ENCODE measurements around the gene CRYBG1. TPM values are rescaled to one million over a fixed set of nuclear protein-coding genes. Genes with fewer than 3 reads are reported as not detected.

Gene CRYBG1
- polyA plus RNA-seq, 6 donors from 2014 or later: 9.7 to 19.0 (median 13.5) TPM

GRCh38 chr6:106462923-106463557, 102.5 kb downstream of the CRYBG1 start:
- no peak overlapping the region for H3K27ac Mint-ChIP-seq
- H3K4me3 Mint-ChIP-seq: no peak overlapping the region
- peaks cover 3 to 22% (median 16%) of the 10 kb centered on the region in 3 donors for H3K27me3 Mint-ChIP-seq
- ATAC-seq (ENCODE audit: low read depth in 2 of 2) (no peak), DNase-seq (no peak)
- H3K9me3 Mint-ChIP-seq: no peaks in the 10 kb centered on the region
- H3K4me1 Mint-ChIP-seq: no peaks in the 10 kb centered on the region
- peaks cover 0 to 5% of the 10 kb centered on the region in 2 donors for H3K36me3 Mint-ChIP-seq

- ATAC-seq (ENCODE audit: low read depth in 2 of 2) (no peak), DNase-seq (no peak)
- H3K4me3 Mint-ChIP-seq: no peak overlapping the region
- no peaks in the 10 kb centered on the region for H3K4me1 Mint-ChIP-seq
- no peak overlapping the region for H3K27ac Mint-ChIP-seq
- peaks cover 0 to 5% of the 10 kb centered on the region in 2 donors for H3K36me3 Mint-ChIP-seq
- no peaks in the 10 kb centered on the region for H3K9me3 Mint-ChIP-seq
- H3K27me3 Mint-ChIP-seq: peaks cover 5 to 32% (median 15%) of the 10 kb centered on the region in 3 donors
Observed at GRCh38 chr6:106466211-106466610, 105.7 kb downstream of the CRYBG1 start.

- Mint-ChIP-seq H3K36me3 (peaks cover 0 to 5% of the 10 kb centered on the region in 2 donors), H3K27ac (no peak overlapping the region), H3K9me3 (no peaks in the 10 kb centered on the region), H3K4me3 (no peak overlapping the region), H3K27me3 (peaks cover 5 to 32% (median 15%) of the 10 kb centered on the region in 3 donors), H3K4me1 (no peaks in the 10 kb centered on the region)
- DNase-seq: no peak
- no peak for ATAC-seq (ENCODE audit: low read depth in 2 of 2)
Observed at GRCh38 chr6:106468935-106469334, 108.4 kb downstream of the CRYBG1 start.

- Mint-ChIP-seq H3K27ac (no peak overlapping the region), H3K36me3 (peaks cover 0 to 5% of the 10 kb centered on the region in 2 donors), H3K27me3 (peaks cover 5 to 32% (median 15%) of the 10 kb centered on the region in 3 donors), H3K9me3 (no peaks in the 10 kb centered on the region), H3K4me1 (no peaks in the 10 kb centered on the region), H3K4me3 (no peak overlapping the region)
- DNase-seq: no peak
- ATAC-seq (ENCODE audit: low read depth in 2 of 2): no peak
Observed at GRCh38 chr6:106469882-106470281, 109.4 kb downstream of the CRYBG1 start.

GRCh38 chr6:106470316-106470715, 109.8 kb downstream of the CRYBG1 start:
- no peak for ATAC-seq (ENCODE audit: low read depth in 2 of 2)
- Mint-ChIP-seq H3K9me3 (no peaks in the 10 kb centered on the region), H3K4me3 (no peak overlapping the region), H3K27ac (no peak overlapping the region), H3K36me3 (peaks cover 0 to 5% of the 10 kb centered on the region in 2 donors), H3K4me1 (no peaks in the 10 kb centered on the region), H3K27me3 (peaks cover 5 to 32% (median 15%) of the 10 kb centered on the region in 3 donors)
- no peak for DNase-seq

- no peaks in the 10 kb centered on the region for H3K4me1 Mint-ChIP-seq
- DNase-seq (no peak), ATAC-seq (ENCODE audit: low read depth in 2 of 2) (no peak)
- H3K4me3 Mint-ChIP-seq: no peak overlapping the region
- H3K27me3 Mint-ChIP-seq: peaks cover 5 to 31% (median 15%) of the 10 kb centered on the region in 3 donors
- H3K9me3 Mint-ChIP-seq: no peaks in the 10 kb centered on the region
- H3K36me3 Mint-ChIP-seq: peaks cover 0 to 5% of the 10 kb centered on the region in 2 donors
- H3K27ac Mint-ChIP-seq: no peak overlapping the region
Observed at GRCh38 chr6:106470811-106471210, 110.3 kb downstream of the CRYBG1 start.

- ATAC-seq (ENCODE audit: low read depth in 2 of 2): no peak
- Mint-ChIP-seq H3K4me3 (no peak overlapping the region), H3K27me3 (peaks cover 0 to 5% (median 4%) of the 10 kb centered on the region in 3 donors), H3K36me3 (no peaks in the 10 kb centered on the region), H3K27ac (no peak overlapping the region), H3K9me3 (no peaks in the 10 kb centered on the region), H3K4me1 (peaks cover 10 to 15% (median 13%) of the 10 kb centered on the region in 3 donors)
- no peak for DNase-seq
Observed at GRCh38 chr6:106473812-106474211, 113.3 kb downstream of the CRYBG1 start.

GRCh38 chr6:106474466-106474865, 113.9 kb downstream of the CRYBG1 start:
- DNase-seq (no peak), ATAC-seq (ENCODE audit: low read depth in 2 of 2) (no peak)
- H3K27ac Mint-ChIP-seq: no peak overlapping the region
- peaks cover 10 to 15% (median 13%) of the 10 kb centered on the region in 3 donors for H3K4me1 Mint-ChIP-seq
- no peaks in the 10 kb centered on the region for H3K36me3 Mint-ChIP-seq
- H3K9me3 Mint-ChIP-seq: no peaks in the 10 kb centered on the region
- H3K27me3 Mint-ChIP-seq: no peaks in the 10 kb centered on the region
- H3K4me3 Mint-ChIP-seq: no peak overlapping the region

GRCh38 chr6:106475284-106475683, 114.8 kb downstream of the CRYBG1 start:
- peaks cover 10 to 15% (median 13%) of the 10 kb centered on the region in 3 donors for H3K4me1 Mint-ChIP-seq
- no peak overlapping the region for H3K27ac Mint-ChIP-seq
- H3K27me3 Mint-ChIP-seq: no peaks in the 10 kb centered on the region
- no peaks in the 10 kb centered on the region for H3K36me3 Mint-ChIP-seq
- DNase-seq (no peak), ATAC-seq (ENCODE audit: low read depth in 2 of 2) (no peak)
- no peaks in the 10 kb centered on the region for H3K9me3 Mint-ChIP-seq
- H3K4me3 Mint-ChIP-seq: no peak overlapping the region

GRCh38 chr6:106476331-106477105, 116.0 kb downstream of the CRYBG1 start:
- DNase-seq (no peak), ATAC-seq (ENCODE audit: low read depth in 2 of 2) (no peak)
- Mint-ChIP-seq H3K36me3 (peaks cover 0 to 3% of the 10 kb centered on the region in 2 donors), H3K4me1 (peaks cover 10 to 15% (median 13%) of the 10 kb centered on the region in 3 donors), H3K4me3 (no peak overlapping the region), H3K27me3 (peaks cover 0 to 4% (median 0%) of the 10 kb centered on the region in 3 donors), H3K9me3 (no peaks in the 10 kb centered on the region), H3K27ac (peak overlapping the region in 1 of 6 donors; percentile 21)

GRCh38 chr6:106477146-106477545, 116.6 kb downstream of the CRYBG1 start:
- Mint-ChIP-seq H3K4me1 (peaks cover 10 to 15% (median 13%) of the 10 kb centered on the region in 3 donors), H3K27me3 (peaks cover 0 to 8% (median 0%) of the 10 kb centered on the region in 3 donors), H3K27ac (peak overlapping the region in 1 of 6 donors; percentile 44), H3K4me3 (no peak overlapping the region), H3K9me3 (peaks cover 0 to 2% (median 0%) of the 10 kb centered on the region in 7 donors), H3K36me3 (peaks cover 0 to 5% of the 10 kb centered on the region in 2 donors)
- peak; percentile 65 to 89 for ATAC-seq (ENCODE audit: low read depth in 2 of 2)
- DNase-seq: peak; percentile 12

GRCh38 chr6:106477790-106478189, 117.3 kb downstream of the CRYBG1 start:
- Mint-ChIP-seq H3K4me3 (peak overlapping the region in 3 of 8 donors; percentile 8 to 36 (median 11)), H3K36me3 (peaks cover 0 to 5% of the 10 kb centered on the region in 2 donors), H3K27me3 (peaks cover 0 to 8% (median 0%) of the 10 kb centered on the region in 3 donors), H3K4me1 (peaks cover 10 to 15% (median 13%) of the 10 kb centered on the region in 3 donors), H3K9me3 (peaks cover 0 to 2% (median 0%) of the 10 kb centered on the region in 7 donors), H3K27ac (peak overlapping the region in 3 of 6 donors; percentile 3 to 44 (median 41))
- no peak for DNase-seq
- ATAC-seq (ENCODE audit: low read depth in 2 of 2): no peak

GRCh38 chr6:106486236-106486635, 125.7 kb downstream of the CRYBG1 start:
- H3K27ac Mint-ChIP-seq: peak overlapping the region in 2 of 6 donors; percentile 1 to 15
- ATAC-seq (ENCODE audit: low read depth in 2 of 2): no peak
- no peak overlapping the region for H3K4me3 Mint-ChIP-seq
- DNase-seq: no peak
- peaks cover 7 to 12% (median 9%) of the 10 kb centered on the region in 3 donors for H3K4me1 Mint-ChIP-seq
- H3K9me3 Mint-ChIP-seq: peaks cover 0 to 4% (median 0%) of the 10 kb centered on the region in 7 donors
- H3K36me3 Mint-ChIP-seq: peaks cover 0 to 4% of the 10 kb centered on the region in 2 donors
- H3K27me3 Mint-ChIP-seq: peaks cover 0 to 6% (median 0%) of the 10 kb centered on the region in 3 donors

Measured in naive B cell (primary cell).